Neural cell (in vitro differentiated cells): ENCODE data around the gene COL6A5. TPM values are rescaled to one million over a fixed set of nuclear protein-coding genes. Genes with fewer than 3 reads are reported as not detected.
"Not testable (repeated sequence)": the region's sequence is repeated elsewhere in the genome, so short reads cannot be mapped to it uniquely, and the experiment has no call there.

Source experiments
- H2AFZ ChIP-seq: fragments of 200-600, 300-800 bp; sonication (generic), shearing (Covaris generic); 2 replicates; pipeline ENCODE4 v1.6.0; 2014; ENCODE audit warnings: low read depth, mild to moderate bottlenecking, antibody characterized with exemption, low read length, moderate library complexity
- H3F3A ChIP-seq: fragments of 200-600 bp; shearing (Covaris generic); 2 replicates; pipeline ENCODE4 v1.6.1; 2016; ENCODE audit warnings: mild to moderate bottlenecking, moderate library complexity, mixed read lengths, antibody characterized with exemption, low read length; ENCODE audit not compliant: insufficient read depth, poor library complexity, severe bottlenecking
- H3K27ac ChIP-seq: fragments of 200-600, 300-800 bp; sonication (generic), shearing (Covaris generic); 2 replicates; pipeline ENCODE4 v1.5.1; 2014; ENCODE audit warnings: mild to moderate bottlenecking, low read length, moderate library complexity
- H3K27me3 ChIP-seq: fragments of 300-800, 200-600 bp; sonication (generic), shearing (Covaris generic); 2 replicates; pipeline ENCODE4 v1.6.0; 2014; ENCODE audit warnings: mild to moderate bottlenecking, low read depth, low read length, moderate library complexity; ENCODE audit not compliant: insufficient read depth
- H3K36me3 ChIP-seq: fragments of 300-800, 200-600 bp; sonication (generic), shearing (Covaris generic); 2 replicates; pipeline ENCODE4 v1.5.1; 2014; ENCODE audit warnings: mild to moderate bottlenecking, antibody characterized with exemption, low read length, moderate library complexity; ENCODE audit not compliant: insufficient read depth
- H3K4me2 ChIP-seq: fragments of 300-800, 200-600 bp; sonication (generic), shearing (Covaris generic); 2 replicates; pipeline ENCODE4 v1.6.0; 2014; ENCODE audit warnings: mild to moderate bottlenecking, low read length
- H3K4me3 ChIP-seq: fragments of 300-800, 200-600 bp; sonication (generic), shearing (Covaris generic); 2 replicates; pipeline ENCODE4 v1.5.1; 2014; ENCODE audit warnings: mild to moderate bottlenecking, low read length, moderate library complexity
- H3K79me2 ChIP-seq: fragments of 200-600 bp; shearing (Covaris generic); replicated peaks from 2 replicates; pipeline ENCODE4 v1.6.0; 2014; ENCODE audit warnings: mild to moderate bottlenecking, low read length, moderate library complexity; ENCODE audit not compliant: insufficient read depth
- H3K9ac ChIP-seq: fragments of 300-800, 200-600 bp; sonication (generic), shearing (Covaris generic); 2 replicates; pipeline ENCODE4 v1.6.1; 2016; ENCODE audit warnings: mild to moderate bottlenecking, low read length, mixed read lengths
- H3K9me2 ChIP-seq: fragments of 200-600 bp; shearing (Covaris generic); 2 replicates; pipeline ENCODE4 v1.6.1; 2016; ENCODE audit warnings: mild to moderate bottlenecking, low read length, mixed read lengths; ENCODE audit not compliant: insufficient read depth
- H3K9me3 ChIP-seq: fragments of 200-600, 300-800 bp; sonication (generic), shearing (Covaris generic); 2 replicates; pipeline ENCODE4 v1.6.1; 2016; ENCODE audit warnings: mild to moderate bottlenecking, mixed run types, low read length, moderate library complexity, mixed read lengths
- H4K20me1 ChIP-seq: fragments of 200-600 bp; shearing (Covaris generic); 2 replicates; pipeline ENCODE4 v1.6.1; 2016; ENCODE audit warnings: mild to moderate bottlenecking, mixed run types; ENCODE audit not compliant: insufficient read depth
- CTCF ChIP-seq: fragments of 450-650 bp; IDR thresholded peaks from 2 replicates; pipeline ENCODE4 v1.5.1; 2014; ENCODE audit warnings: antibody characterized with exemption, mild to moderate bottlenecking, moderate library complexity; ENCODE audit not compliant: poor library complexity, severe bottlenecking
- EP300 ChIP-seq: fragments of 450-650 bp; conservative IDR thresholded peaks from 2 replicates; pipeline ENCODE4 v1.6.1; 2014; ENCODE audit warnings: antibody characterized with exemption, mild to moderate bottlenecking, moderate library complexity; ENCODE audit not compliant: poor library complexity, severe bottlenecking
- EZH2 ChIP-seq: fragments of 200-600, 300-800 bp; shearing (Covaris generic), sonication (generic); IDR thresholded peaks from 2 replicates; pipeline ENCODE4 v1.6.1; 2014; ENCODE audit warnings: antibody characterized with exemption, low read length, borderline replicate concordance, mild to moderate bottlenecking; ENCODE audit not compliant: insufficient read depth, poor library complexity, severe bottlenecking
- MXI1 ChIP-seq: fragments of 450-650 bp; conservative IDR thresholded peaks from 2 replicates; pipeline ENCODE4 v1.6.1; 2014; ENCODE audit warnings: antibody characterized with exemption, mild to moderate bottlenecking; ENCODE audit not compliant: poor library complexity, severe bottlenecking
- POLR2AphosphoS5 ChIP-seq: IDR thresholded peaks from 2 replicates; pipeline ENCODE4 v1.6.1; 2012
- RAD21 ChIP-seq: fragments of 450-650 bp; conservative IDR thresholded peaks from 2 replicates; pipeline ENCODE4 v1.6.1; 2014; ENCODE audit warnings: antibody characterized with exemption, mild to moderate bottlenecking, moderate library complexity
- REST ChIP-seq: IDR thresholded peaks from 2 replicates; pipeline ENCODE4 v1.6.1; 2012; ENCODE audit warnings: borderline replicate concordance
- SMC3 ChIP-seq: fragments of 450-650 bp; conservative IDR thresholded peaks from 2 replicates; pipeline ENCODE4 v1.6.1; 2014; ENCODE audit warnings: antibody characterized with exemption, mild to moderate bottlenecking, moderate library complexity; ENCODE audit not compliant: poor library complexity
- TAF1 ChIP-seq: IDR thresholded peaks from 2 replicates; pipeline ENCODE4 v1.6.1; 2012; ENCODE audit warnings: low read depth
- polyA plus RNA-seq: library from polyadenylated mRNA; depleted of rRNA; stranded (reverse); fragments of >200 nt; gene quantifications from 2 replicates; pipeline ENCODE4 v1.2.3, GENCODE V29; 2014

The COL6A5 gene
- polyA plus RNA-seq, 1 donor from 2014 or later = not detected

- H3K4me2 ChIP-seq, H3K9me2 ChIP-seq, H4K20me1 ChIP-seq, H3F3A ChIP-seq, H3K9me3 ChIP-seq, H3K36me3 ChIP-seq, H2AFZ ChIP-seq, H3K4me3 ChIP-seq, H3K27me3 ChIP-seq, H3K9ac ChIP-seq, H3K27ac ChIP-seq, H3K79me2 ChIP-seq: not testable (repeated sequence)
Observed at GRCh38 chr3:130448155-130448554, 102.7 kb downstream of the COL6A5 start.

GRCh38 chr3:130456540-130456939 is 111.1 kb downstream of the COL6A5 start:
- Histone ChIP-seq H3K79me2 (no peaks in the 10 kb centered on the region), H3K36me3 (no peaks in the 10 kb centered on the region), H3K9me2 (no peaks in the 10 kb centered on the region), H2AFZ (no peak overlapping the region), H3K4me2 (no peak overlapping the region), H3K27me3 (no peaks in the 10 kb centered on the region), H4K20me1 (no peaks in the 10 kb centered on the region), H3K9me3 (no peaks in the 10 kb centered on the region), H3F3A (no peaks in the 10 kb centered on the region), H3K4me3 (no peak overlapping the region), H3K27ac (no peak overlapping the region), H3K9ac (no peak overlapping the region)
- TF ChIP-seq TAF1 = no peak
- TF ChIP-seq CTCF = no peak
- no peak for TF ChIP-seq REST

GRCh38 chr3:130457671-130458070 is 112.2 kb downstream of the COL6A5 start:
- Histone ChIP-seq H3K4me3 (no peak overlapping the region), H3K9me2 (no peaks in the 10 kb centered on the region), H3F3A (no peaks in the 10 kb centered on the region), H3K27ac (no peak overlapping the region), H3K4me2 (no peak overlapping the region), H3K9me3 (no peaks in the 10 kb centered on the region), H3K36me3 (no peaks in the 10 kb centered on the region), H4K20me1 (no peaks in the 10 kb centered on the region), H2AFZ (no peak overlapping the region), H3K27me3 (no peaks in the 10 kb centered on the region), H3K79me2 (no peaks in the 10 kb centered on the region), H3K9ac (no peak overlapping the region)
- TF ChIP-seq SMC3 = no peak
- no peak for TF ChIP-seq MXI1
- TF ChIP-seq REST = no peak
- no peak for TF ChIP-seq EP300
- no peak for TF ChIP-seq EZH2
- no peak for TF ChIP-seq POLR2AphosphoS5
- no peak for TF ChIP-seq RAD21
- no peak for TF ChIP-seq TAF1
- no peak for TF ChIP-seq CTCF
